Measurements from ENCODE around the gene SAP30BP. TPM values are rescaled to one million over a fixed set of nuclear protein-coding genes. Genes with fewer than 3 reads are reported as not detected.

SAP30BP gene
- total and polyA plus RNA-seq, 2 donors = 72.4 to 85.4 TPM

DNA sequence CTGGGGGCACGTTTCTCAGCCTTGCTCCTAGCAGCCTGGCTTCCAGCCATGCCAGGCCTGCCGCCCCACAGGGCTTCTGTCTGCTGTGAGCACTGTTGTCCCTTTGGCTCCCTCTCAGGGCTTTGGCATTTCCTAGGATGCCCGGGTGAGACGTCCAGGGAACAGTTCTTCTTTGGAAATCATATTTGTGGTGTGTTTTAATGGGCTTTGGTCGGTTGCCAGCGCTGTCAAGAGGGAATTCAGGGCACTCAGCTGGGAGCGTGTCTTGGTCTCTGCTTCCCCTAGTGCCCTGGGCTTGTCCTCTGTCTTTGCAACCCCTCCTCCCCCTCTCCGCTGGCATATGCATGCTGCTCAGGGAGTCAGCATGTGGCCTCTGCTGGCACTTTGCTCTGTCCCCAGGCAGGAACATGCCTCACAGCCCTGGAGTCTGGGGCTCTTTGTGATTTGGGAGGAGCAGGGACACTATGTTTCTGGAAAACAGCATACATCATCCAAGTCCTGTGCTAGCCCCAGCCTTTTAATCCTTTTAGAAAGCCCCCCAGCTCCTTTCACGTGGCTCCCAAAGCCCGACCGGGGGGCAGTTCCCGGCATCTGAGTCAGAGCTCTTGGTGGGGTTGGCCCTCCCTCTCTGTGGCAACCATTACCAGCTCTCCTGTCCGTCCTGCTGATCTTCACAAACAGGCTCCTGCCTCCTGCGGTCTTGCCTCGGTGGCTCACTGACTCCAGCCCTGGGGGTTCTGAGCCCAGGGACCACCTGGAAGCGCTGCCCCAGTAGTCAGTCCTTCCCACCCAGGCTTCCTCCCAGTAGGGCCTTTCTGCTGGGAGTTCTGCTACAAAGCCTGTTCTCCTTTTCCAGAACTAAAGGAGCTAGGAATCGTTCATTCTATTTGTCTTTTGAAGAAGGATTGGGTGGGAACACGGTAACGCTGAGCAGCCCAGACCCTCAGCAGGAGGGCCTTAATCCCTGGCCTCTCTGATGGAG, 26.7 kb downstream of the SAP30BP start:
- peaks cover 0 to 2% of the 10 kb centered on the region in 2 donors for H3K9me3 ChIP-seq (ENCODE audit: control insufficient read depth in 2 of 2, insufficient read depth in 1 of 2, low read length in 1 of 2)
- H3K27me3 ChIP-seq (ENCODE audit: control insufficient read depth in 2 of 2, insufficient read depth in 1 of 2, low read length in 1 of 2) = no peaks in the 10 kb centered on the region
- WGBS = 91% methylated on average over 19 of the region's 19 CpGs
- no peak for DNase-seq (ENCODE audit: low read depth in 6 of 9, low spot score in 9 of 9)
- H3K27ac ChIP-seq (ENCODE audit: low read depth in 1 of 2, low read length in 1 of 2) = peak overlapping the region; percentile 33 to 96
- H3K4me3 ChIP-seq (ENCODE audit: low read length in 2 of 2) = no peak overlapping the region
- peaks cover 42 to 76% of the 10 kb centered on the region in 2 donors for H3K4me1 ChIP-seq (ENCODE audit: control insufficient read depth in 2 of 2, insufficient read depth in 2 of 2, low read length in 2 of 2)
- H3K36me3 ChIP-seq (ENCODE audit: control insufficient read depth in 2 of 2, insufficient read depth in 2 of 2, low read length in 1 of 2) = peaks cover 41 to 67% of the 10 kb centered on the region in 2 donors

DNA sequence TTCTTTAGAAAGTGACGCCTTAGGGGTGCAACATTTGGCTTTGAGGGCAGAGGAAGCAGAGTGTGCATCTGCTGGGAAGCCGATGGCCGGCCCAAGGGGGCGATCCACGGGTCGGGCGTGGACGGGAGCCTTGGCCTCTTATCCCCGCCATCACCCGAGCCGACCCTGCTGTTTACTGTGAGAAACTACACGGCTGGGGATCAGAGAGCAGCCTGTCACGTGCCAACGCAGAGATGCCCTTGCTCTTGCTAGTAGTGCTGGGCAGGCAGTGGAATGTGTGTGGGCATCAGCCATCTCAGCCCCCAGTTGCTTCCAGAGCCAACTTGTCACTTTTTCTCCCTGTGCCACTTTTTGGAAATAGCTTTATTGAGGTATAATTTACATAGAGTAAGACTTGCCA, 27.4 kb downstream of the SAP30BP start:
- no peaks in the 10 kb centered on the region for H3K27me3 ChIP-seq (ENCODE audit: control insufficient read depth in 2 of 2, insufficient read depth in 1 of 2, low read length in 1 of 2)
- 90% methylated on average over 14 of the region's 14 CpGs for WGBS
- H3K27ac ChIP-seq (ENCODE audit: low read depth in 1 of 2, low read length in 1 of 2) = no peak overlapping the region
- no peak overlapping the region for H3K4me3 ChIP-seq (ENCODE audit: low read length in 2 of 2)
- H3K9me3 ChIP-seq (ENCODE audit: control insufficient read depth in 2 of 2, insufficient read depth in 1 of 2, low read length in 1 of 2) = peaks cover 0 to 4% of the 10 kb centered on the region in 2 donors
- H3K36me3 ChIP-seq (ENCODE audit: control insufficient read depth in 2 of 2, insufficient read depth in 2 of 2, low read length in 1 of 2) = peaks cover 46 to 73% of the 10 kb centered on the region in 2 donors
- no peak for DNase-seq (ENCODE audit: low read depth in 6 of 9, low spot score in 9 of 9)
- H3K4me1 ChIP-seq (ENCODE audit: control insufficient read depth in 2 of 2, insufficient read depth in 2 of 2, low read length in 2 of 2) = peaks cover 35 to 68% of the 10 kb centered on the region in 2 donors

DNA sequence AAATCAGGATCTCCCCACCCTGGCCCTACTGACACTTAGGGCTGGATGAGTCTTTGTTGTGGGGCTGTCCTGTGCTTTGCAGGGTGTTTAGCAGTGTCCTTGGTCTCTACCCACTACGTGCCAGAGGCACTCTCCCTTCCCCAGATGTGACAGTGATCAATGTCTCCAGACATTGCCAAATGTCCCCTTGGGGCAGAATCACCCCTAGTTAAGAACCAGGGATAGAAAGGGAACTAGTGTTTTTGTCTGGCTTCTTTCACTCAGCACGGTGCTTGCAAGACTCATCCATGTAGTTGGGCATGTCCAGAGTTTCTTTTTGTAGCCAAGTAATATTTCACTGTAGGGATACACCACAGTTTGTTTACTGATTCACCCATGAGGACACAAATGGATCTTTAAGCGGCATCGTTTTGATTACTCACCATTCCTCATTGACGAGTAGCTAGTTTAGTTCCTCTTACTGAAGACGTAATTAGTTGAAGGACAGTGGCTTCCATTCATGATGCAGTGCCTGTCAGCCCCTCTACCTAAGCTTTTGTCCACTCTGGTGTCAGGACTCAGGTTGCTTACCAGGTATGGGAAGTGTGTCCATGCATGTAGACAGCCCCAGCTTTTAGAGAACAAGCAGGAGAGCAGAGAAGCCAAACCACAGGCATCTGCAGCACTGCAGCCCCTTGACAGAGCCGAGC, 28.1 kb downstream of the SAP30BP start:
- Histone ChIP-seq H3K36me3 (ENCODE audit: control insufficient read depth in 2 of 2, insufficient read depth in 2 of 2, low read length in 1 of 2) (peaks cover 53 to 81% of the 10 kb centered on the region in 2 donors), H3K27ac (ENCODE audit: low read depth in 1 of 2, low read length in 1 of 2) (peak overlapping the region in 1 of 2 donors; percentile 61), H3K27me3 (ENCODE audit: control insufficient read depth in 2 of 2, insufficient read depth in 1 of 2, low read length in 1 of 2) (no peaks in the 10 kb centered on the region), H3K9me3 (ENCODE audit: control insufficient read depth in 2 of 2, insufficient read depth in 1 of 2, low read length in 1 of 2) (peaks cover 0 to 4% of the 10 kb centered on the region in 2 donors), H3K4me3 (ENCODE audit: low read length in 2 of 2) (no peak overlapping the region), H3K4me1 (ENCODE audit: control insufficient read depth in 2 of 2, insufficient read depth in 2 of 2, low read length in 2 of 2) (peaks cover 29 to 61% of the 10 kb centered on the region in 2 donors)
- DNase-seq (ENCODE audit: low read depth in 6 of 9, low spot score in 9 of 9) = no peak
- WGBS = 97% methylated on average over 7 of the region's 7 CpGs

GRCh38 chr17:75695830-75696271, 28.7 kb downstream of the SAP30BP start:
- 98% methylated on average over 12 of the region's 12 CpGs for WGBS
- peaks cover 24 to 55% of the 10 kb centered on the region in 2 donors for H3K4me1 ChIP-seq (ENCODE audit: control insufficient read depth in 2 of 2, insufficient read depth in 2 of 2, low read length in 2 of 2)
- no peak for DNase-seq (ENCODE audit: low read depth in 6 of 9, low spot score in 9 of 9)
- H3K27ac ChIP-seq (ENCODE audit: low read depth in 1 of 2, low read length in 1 of 2) = peak overlapping the region in 1 of 2 donors; percentile 61
- no peak overlapping the region for H3K4me3 ChIP-seq (ENCODE audit: low read length in 2 of 2)
- peaks cover 59 to 86% of the 10 kb centered on the region in 2 donors for H3K36me3 ChIP-seq (ENCODE audit: control insufficient read depth in 2 of 2, insufficient read depth in 2 of 2, low read length in 1 of 2)
- H3K9me3 ChIP-seq (ENCODE audit: control insufficient read depth in 2 of 2, insufficient read depth in 1 of 2, low read length in 1 of 2) = peaks cover 0 to 4% of the 10 kb centered on the region in 2 donors
- H3K27me3 ChIP-seq (ENCODE audit: control insufficient read depth in 2 of 2, insufficient read depth in 1 of 2, low read length in 1 of 2) = no peaks in the 10 kb centered on the region

GRCh38 chr17:75697651-75698291, 30.6 kb downstream of the SAP30BP start:
- Histone ChIP-seq H3K27ac (ENCODE audit: low read depth in 1 of 2, low read length in 1 of 2) (peak overlapping the region in 1 of 2 donors; percentile 64), H3K27me3 (ENCODE audit: control insufficient read depth in 2 of 2, insufficient read depth in 1 of 2, low read length in 1 of 2) (no peaks in the 10 kb centered on the region), H3K4me1 (ENCODE audit: control insufficient read depth in 2 of 2, insufficient read depth in 2 of 2, low read length in 2 of 2) (peaks cover 6 to 36% of the 10 kb centered on the region in 2 donors), H3K4me3 (ENCODE audit: low read length in 2 of 2) (no peak overlapping the region), H3K9me3 (ENCODE audit: control insufficient read depth in 2 of 2, insufficient read depth in 1 of 2, low read length in 1 of 2) (peaks cover 0 to 4% of the 10 kb centered on the region in 2 donors), H3K36me3 (ENCODE audit: control insufficient read depth in 2 of 2, insufficient read depth in 2 of 2, low read length in 1 of 2) (peaks cover 77 to 94% of the 10 kb centered on the region in 2 donors)
- DNase-seq (ENCODE audit: low read depth in 6 of 9, low spot score in 9 of 9) = no peak
- WGBS = 92% methylated on average over 10 of the region's 10 CpGs

DNA sequence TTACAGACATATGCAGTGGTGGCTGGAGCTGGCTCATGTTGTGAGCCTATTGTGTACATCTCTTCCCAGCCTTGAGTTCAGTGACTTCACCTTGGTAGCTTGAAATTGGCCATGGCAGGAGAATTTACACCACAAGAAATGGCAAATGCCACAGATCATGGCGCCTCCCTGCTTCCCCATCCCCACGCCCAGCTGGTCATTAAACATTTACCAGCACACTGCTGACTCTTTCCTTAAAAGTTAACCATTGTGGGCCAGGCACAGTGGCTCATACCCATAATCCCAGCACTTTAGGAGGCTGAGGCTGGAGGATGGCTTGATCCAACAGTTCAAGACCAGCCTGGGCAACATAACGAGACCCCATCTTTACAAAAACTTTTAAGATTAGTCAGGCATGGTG, 31.5 kb downstream of the SAP30BP start:
- no peak for DNase-seq (ENCODE audit: low read depth in 6 of 9, low spot score in 9 of 9)
- Histone ChIP-seq H3K4me3 (ENCODE audit: low read length in 2 of 2) (no peak overlapping the region), H3K27me3 (ENCODE audit: control insufficient read depth in 2 of 2, insufficient read depth in 1 of 2, low read length in 1 of 2) (no peaks in the 10 kb centered on the region), H3K9me3 (ENCODE audit: control insufficient read depth in 2 of 2, insufficient read depth in 1 of 2, low read length in 1 of 2) (peaks cover 0 to 4% of the 10 kb centered on the region in 2 donors), H3K27ac (ENCODE audit: low read depth in 1 of 2, low read length in 1 of 2) (no peak overlapping the region), H3K4me1 (ENCODE audit: control insufficient read depth in 2 of 2, insufficient read depth in 2 of 2, low read length in 2 of 2) (peaks cover 0 to 27% of the 10 kb centered on the region in 2 donors), H3K36me3 (ENCODE audit: control insufficient read depth in 2 of 2, insufficient read depth in 2 of 2, low read length in 1 of 2) (peaks cover 79 to 94% of the 10 kb centered on the region in 2 donors)
- WGBS = over 99% methylated on average over 3 of the region's 3 CpGs

- Histone ChIP-seq H3K36me3 (ENCODE audit: control insufficient read depth in 2 of 2, insufficient read depth in 2 of 2, low read length in 1 of 2) (peaks cover 83 to 95% of the 10 kb centered on the region in 2 donors), H3K27me3 (ENCODE audit: control insufficient read depth in 2 of 2, insufficient read depth in 1 of 2, low read length in 1 of 2) (no peaks in the 10 kb centered on the region), H3K27ac (ENCODE audit: low read depth in 1 of 2, low read length in 1 of 2) (peak overlapping the region in 1 of 2 donors; percentile 82), H3K9me3 (ENCODE audit: control insufficient read depth in 2 of 2, insufficient read depth in 1 of 2, low read length in 1 of 2) (peaks cover 0 to 6% of the 10 kb centered on the region in 2 donors), H3K4me3 (ENCODE audit: low read length in 2 of 2) (no peak overlapping the region), H3K4me1 (ENCODE audit: control insufficient read depth in 2 of 2, insufficient read depth in 2 of 2, low read length in 2 of 2) (peaks cover 0 to 13% of the 10 kb centered on the region in 2 donors)
- 97% methylated on average over 10 of the region's 10 CpGs for WGBS
- DNase-seq (ENCODE audit: low read depth in 6 of 9, low spot score in 9 of 9) = no peak
Measured at GRCh38 chr17:75701288-75701687, 34.1 kb downstream of the SAP30BP start.

DNA sequence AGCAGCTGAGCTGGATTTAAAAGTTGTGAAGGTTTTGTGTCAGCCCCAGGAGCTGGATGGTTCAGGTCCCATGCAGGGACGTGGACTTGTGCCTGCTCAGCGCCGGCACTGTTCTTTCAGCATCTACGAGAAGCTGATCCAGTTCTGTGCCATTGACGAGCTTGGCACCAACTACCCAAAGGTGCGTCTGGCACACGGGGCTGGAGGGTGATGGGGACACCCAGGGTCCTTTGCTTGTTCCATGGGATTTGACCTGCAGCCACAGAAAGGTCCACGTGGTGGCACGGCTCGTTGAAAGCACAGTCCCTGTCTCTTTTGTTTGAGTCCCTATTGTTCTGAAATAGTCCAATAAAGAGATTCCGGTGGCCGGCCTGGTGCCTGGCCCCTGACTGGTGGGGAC, 36.1 kb downstream of the SAP30BP start:
- H3K36me3 ChIP-seq (ENCODE audit: control insufficient read depth in 2 of 2, insufficient read depth in 2 of 2, low read length in 1 of 2) = peaks cover 91 to 97% of the 10 kb centered on the region in 2 donors
- H3K27ac ChIP-seq (ENCODE audit: low read depth in 1 of 2, low read length in 1 of 2) = no peak overlapping the region
- peaks cover 0 to 6% of the 10 kb centered on the region in 2 donors for H3K9me3 ChIP-seq (ENCODE audit: control insufficient read depth in 2 of 2, insufficient read depth in 1 of 2, low read length in 1 of 2)
- no peak for DNase-seq (ENCODE audit: low read depth in 6 of 9, low spot score in 9 of 9)
- WGBS = 98% methylated on average over 12 of the region's 12 CpGs
- no peaks in the 10 kb centered on the region for H3K27me3 ChIP-seq (ENCODE audit: control insufficient read depth in 2 of 2, insufficient read depth in 1 of 2, low read length in 1 of 2)
- H3K4me1 ChIP-seq (ENCODE audit: control insufficient read depth in 2 of 2, insufficient read depth in 2 of 2, low read length in 2 of 2) = no peaks in the 10 kb centered on the region
- no peak overlapping the region for H3K4me3 ChIP-seq (ENCODE audit: low read length in 2 of 2)
